Esophagus squamous epithelium (tissue), 4 donors: ENCODE results near the gene NHSL1.

Source experiments
- POLR2A ChIP-seq, 4 donors: fragments of 450-650 bp; IDR thresholded peaks; one replicate each; pipeline ENCODE4 v1.6.1; 2017; ENCODE audit warnings: antibody characterized with exemption in 4 of 4, mild to moderate bottlenecking in 4 of 4, moderate library complexity in 3 of 4
- TF ChIP-seq, protein P1 (sequence below), 6 experiments: fragments of 450-650 bp in 4 of 6; fragments of 200-600 bp in 2 of 6; sonication (generic) in 2 of 6; IDR thresholded peaks; one replicate each; pipeline ENCODE4 v1.5.1; 2016 to 2019; ENCODE audit warnings: antibody characterized with exemption in 6 of 6, mild to moderate bottlenecking in 4 of 6, moderate library complexity in 4 of 6

DNA sequence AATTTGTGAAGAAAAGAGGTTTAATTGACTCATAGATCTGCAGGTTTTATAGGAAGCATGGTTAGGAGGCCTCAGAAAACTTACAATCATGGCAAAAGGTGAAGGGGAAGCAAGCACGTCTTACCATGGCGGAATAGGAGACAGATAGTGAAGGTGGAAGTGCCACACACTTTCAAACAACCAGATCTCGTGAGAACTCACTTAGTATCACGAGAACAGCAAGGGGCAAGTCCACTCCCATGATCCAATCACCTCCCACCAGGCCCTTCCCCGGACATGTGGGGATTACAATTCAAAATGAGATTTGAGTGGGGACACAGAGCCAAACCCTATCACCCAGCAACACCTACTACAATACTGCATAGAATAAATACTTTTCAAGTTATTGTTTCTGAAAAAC is 102.6 kb downstream of the NHSL1 start:
- TF ChIP-seq, protein P1, sequence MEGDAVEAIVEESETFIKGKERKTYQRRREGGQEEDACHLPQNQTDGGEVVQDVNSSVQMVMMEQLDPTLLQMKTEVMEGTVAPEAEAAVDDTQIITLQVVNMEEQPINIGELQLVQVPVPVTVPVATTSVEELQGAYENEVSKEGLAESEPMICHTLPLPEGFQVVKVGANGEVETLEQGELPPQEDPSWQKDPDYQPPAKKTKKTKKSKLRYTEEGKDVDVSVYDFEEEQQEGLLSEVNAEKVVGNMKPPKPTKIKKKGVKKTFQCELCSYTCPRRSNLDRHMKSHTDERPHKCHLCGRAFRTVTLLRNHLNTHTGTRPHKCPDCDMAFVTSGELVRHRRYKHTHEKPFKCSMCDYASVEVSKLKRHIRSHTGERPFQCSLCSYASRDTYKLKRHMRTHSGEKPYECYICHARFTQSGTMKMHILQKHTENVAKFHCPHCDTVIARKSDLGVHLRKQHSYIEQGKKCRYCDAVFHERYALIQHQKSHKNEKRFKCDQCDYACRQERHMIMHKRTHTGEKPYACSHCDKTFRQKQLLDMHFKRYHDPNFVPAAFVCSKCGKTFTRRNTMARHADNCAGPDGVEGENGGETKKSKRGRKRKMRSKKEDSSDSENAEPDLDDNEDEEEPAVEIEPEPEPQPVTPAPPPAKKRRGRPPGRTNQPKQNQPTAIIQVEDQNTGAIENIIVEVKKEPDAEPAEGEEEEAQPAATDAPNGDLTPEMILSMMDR (IDR thresholded peaks at IDR 0.05): no peak
- no peak for TF ChIP-seq POLR2A (IDR thresholded peaks at IDR 0.05)
